ENCODE results near the gene DCHS1.
"Not testable (repeated sequence)": the region's sequence is repeated elsewhere in the genome, so short reads cannot be mapped to it uniquely, and the experiment has no call there.

DCHS1 gene

GRCh38 chr11:6686006-6686405 lies 30.4 kb upstream of the DCHS1 start:
- Histone ChIP-seq H3K4me1 (ENCODE audit: control insufficient read depth, low read depth, low read length) (peaks cover 10% of the 10 kb centered on the region), H3K27ac (ENCODE audit: low read length) (no peak overlapping the region), H3K9me3 (ENCODE audit: control insufficient read depth, low read depth, low read length) (no peaks in the 10 kb centered on the region), H3K4me3 (ENCODE audit: low read length) (no peak overlapping the region), H3K27me3 (ENCODE audit: control insufficient read depth, insufficient read depth, low read length) (no peaks in the 10 kb centered on the region), H3K9ac (ENCODE audit: low read length) (no peak overlapping the region), H3K36me3 (ENCODE audit: control insufficient read depth, low read depth, low read length) (peaks cover 6% of the 10 kb centered on the region)

GRCh38 chr11:6684068-6684467 lies 28.5 kb upstream of the DCHS1 start:
- not testable (repeated sequence) for H3K9me3 ChIP-seq (ENCODE audit: control insufficient read depth, low read depth, low read length); H3K27me3 ChIP-seq (ENCODE audit: control insufficient read depth, insufficient read depth, low read length); H3K9ac ChIP-seq (ENCODE audit: low read length); H3K27ac ChIP-seq (ENCODE audit: low read length); H3K4me1 ChIP-seq (ENCODE audit: control insufficient read depth, low read depth, low read length)
- peak overlapping the region; percentile 58 for H3K4me3 ChIP-seq (ENCODE audit: low read length)
- H3K36me3 ChIP-seq (ENCODE audit: control insufficient read depth, low read depth, low read length) = peaks cover 14% of the 10 kb centered on the region

GRCh38 chr11:6682936-6683861 lies 27.6 kb upstream of the DCHS1 start, which contains the start of gene MRPL17:
TSS of gene MRPL17 (minus strand) at chr11:6683340. CDS start at chr11:6683296, 44 bp downstream.
- Histone ChIP-seq H3K4me3 (ENCODE audit: low read length) (peak within 1 kb of the TSS; percentile 91), H3K9ac (ENCODE audit: low read length) (peak within 1 kb of the TSS; percentile 96), H3K4me1 (ENCODE audit: control insufficient read depth, low read depth, low read length) (peaks cover 10% of the 10 kb centered on the region), H3K36me3 (ENCODE audit: control insufficient read depth, low read depth, low read length) (peaks cover 14% of the 10 kb centered on the region), H3K27me3 (ENCODE audit: control insufficient read depth, insufficient read depth, low read length) (no peaks in the 10 kb centered on the region), H3K9me3 (ENCODE audit: control insufficient read depth, low read depth, low read length) (no peaks in the 10 kb centered on the region), H3K27ac (ENCODE audit: low read length) (peak within 1 kb of the TSS; percentile 77)

DNA sequence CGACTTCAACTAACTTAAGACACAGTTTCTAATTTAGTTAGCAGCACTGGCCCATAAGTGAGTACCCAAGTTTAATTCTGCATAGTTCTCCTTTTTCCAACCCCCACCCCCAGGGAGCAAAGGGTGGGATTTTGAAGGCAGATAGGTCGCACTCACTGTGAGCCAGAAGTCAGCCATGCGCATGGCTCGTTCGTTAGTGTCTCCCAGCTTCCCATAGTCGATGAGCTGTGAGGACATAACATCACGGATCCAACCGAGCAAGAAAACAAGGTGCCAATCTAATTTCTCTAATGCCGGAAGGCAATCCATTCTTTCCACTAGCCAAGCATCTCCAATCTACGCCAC lies 27.0 kb upstream of the DCHS1 start:
- peak overlapping the region; percentile 91 for H3K4me3 ChIP-seq (ENCODE audit: low read length)
- H3K27me3 ChIP-seq (ENCODE audit: control insufficient read depth, insufficient read depth, low read length) = no peaks in the 10 kb centered on the region
- no peaks in the 10 kb centered on the region for H3K9me3 ChIP-seq (ENCODE audit: control insufficient read depth, low read depth, low read length)
- peaks cover 4% of the 10 kb centered on the region for H3K4me1 ChIP-seq (ENCODE audit: control insufficient read depth, low read depth, low read length)
- peaks cover 14% of the 10 kb centered on the region for H3K36me3 ChIP-seq (ENCODE audit: control insufficient read depth, low read depth, low read length)
- H3K27ac ChIP-seq (ENCODE audit: low read length) = peak overlapping the region; percentile 77
- peak overlapping the region; percentile 96 for H3K9ac ChIP-seq (ENCODE audit: low read length)

DNA sequence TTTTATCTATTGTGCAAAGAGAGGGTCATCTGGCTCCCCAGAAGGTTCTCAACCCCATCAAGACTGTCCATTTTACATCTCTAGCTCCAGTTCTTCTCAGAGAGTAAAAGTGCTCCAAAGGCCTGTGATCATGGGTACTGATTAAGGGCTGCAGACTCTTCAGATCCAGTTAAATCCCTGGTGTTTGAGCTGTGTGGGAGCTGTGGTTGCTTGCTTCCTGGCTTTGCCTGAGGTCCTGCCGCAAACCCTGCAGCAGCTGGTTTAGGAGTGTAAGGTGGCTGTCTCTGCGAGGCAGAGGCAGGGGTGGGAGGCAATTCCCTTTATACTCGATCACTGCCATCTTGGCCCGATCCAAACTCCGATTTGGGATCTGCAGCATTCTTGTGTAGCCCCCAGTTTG lies 26.3 kb upstream of the DCHS1 start:
- Histone ChIP-seq H3K36me3 (ENCODE audit: control insufficient read depth, low read depth, low read length) (peaks cover 14% of the 10 kb centered on the region), H3K27me3 (ENCODE audit: control insufficient read depth, insufficient read depth, low read length) (no peaks in the 10 kb centered on the region), H3K4me3 (ENCODE audit: low read length) (peak overlapping the region; percentile 91), H3K27ac (ENCODE audit: low read length) (no peak overlapping the region), H3K9me3 (ENCODE audit: control insufficient read depth, low read depth, low read length) (no peaks in the 10 kb centered on the region), H3K4me1 (ENCODE audit: control insufficient read depth, low read depth, low read length) (no peaks in the 10 kb centered on the region), H3K9ac (ENCODE audit: low read length) (peak overlapping the region; percentile 96)

DNA sequence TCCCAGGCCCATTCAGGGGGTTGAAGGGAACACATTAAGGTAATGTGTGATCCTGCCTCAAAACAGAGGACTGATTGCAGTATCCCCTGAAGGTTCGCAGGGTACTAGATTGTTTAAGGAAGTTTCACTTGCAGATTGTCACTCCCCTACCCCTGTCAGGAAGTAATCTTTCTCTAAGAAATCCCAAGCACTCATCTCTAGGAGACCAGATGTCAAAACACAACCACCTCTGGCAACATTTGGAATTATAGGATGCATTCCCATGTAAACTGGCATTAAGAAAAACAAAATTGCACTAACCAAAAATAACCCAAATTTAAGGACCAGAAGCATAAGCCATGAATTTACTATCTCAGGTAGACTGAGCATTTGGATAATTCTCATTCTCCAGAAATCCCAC lies 25.9 kb upstream of the DCHS1 start:
- no peak overlapping the region for H3K27ac ChIP-seq (ENCODE audit: low read length)
- H3K9ac ChIP-seq (ENCODE audit: low read length) = no peak overlapping the region
- H3K36me3 ChIP-seq (ENCODE audit: control insufficient read depth, low read depth, low read length) = peaks cover 14% of the 10 kb centered on the region
- H3K27me3 ChIP-seq (ENCODE audit: control insufficient read depth, insufficient read depth, low read length) = no peaks in the 10 kb centered on the region
- no peaks in the 10 kb centered on the region for H3K4me1 ChIP-seq (ENCODE audit: control insufficient read depth, low read depth, low read length)
- H3K4me3 ChIP-seq (ENCODE audit: low read length) = peak overlapping the region; percentile 91
- H3K9me3 ChIP-seq (ENCODE audit: control insufficient read depth, low read depth, low read length) = no peaks in the 10 kb centered on the region

DNA sequence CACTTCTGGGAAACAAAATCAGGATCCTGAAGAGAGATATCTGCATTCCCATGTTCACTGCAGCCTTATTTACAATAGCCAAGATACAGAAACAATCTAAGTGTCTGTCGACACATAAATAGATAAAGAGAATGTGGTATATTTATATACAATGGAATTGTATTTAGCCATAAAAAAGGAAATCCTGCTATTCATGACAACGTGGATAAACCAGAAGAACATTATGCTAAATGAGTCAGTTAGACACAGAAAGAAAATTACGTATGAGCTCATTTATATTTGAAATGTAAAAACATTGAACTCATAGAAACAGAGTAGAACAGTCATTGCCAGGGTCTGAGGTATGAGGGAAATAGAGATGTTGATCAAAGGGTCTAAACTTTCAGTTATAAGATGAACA lies 21.4 kb upstream of the DCHS1 start:
- no peak overlapping the region for H3K27ac ChIP-seq (ENCODE audit: low read length)
- H3K4me3 ChIP-seq (ENCODE audit: low read length) = no peak overlapping the region
- H3K9me3 ChIP-seq (ENCODE audit: control insufficient read depth, low read depth, low read length) = no peaks in the 10 kb centered on the region
- no peaks in the 10 kb centered on the region for H3K4me1 ChIP-seq (ENCODE audit: control insufficient read depth, low read depth, low read length)
- H3K36me3 ChIP-seq (ENCODE audit: control insufficient read depth, low read depth, low read length) = peaks cover 14% of the 10 kb centered on the region
- no peak overlapping the region for H3K9ac ChIP-seq (ENCODE audit: low read length)
- H3K27me3 ChIP-seq (ENCODE audit: control insufficient read depth, insufficient read depth, low read length) = no peaks in the 10 kb centered on the region

DNA sequence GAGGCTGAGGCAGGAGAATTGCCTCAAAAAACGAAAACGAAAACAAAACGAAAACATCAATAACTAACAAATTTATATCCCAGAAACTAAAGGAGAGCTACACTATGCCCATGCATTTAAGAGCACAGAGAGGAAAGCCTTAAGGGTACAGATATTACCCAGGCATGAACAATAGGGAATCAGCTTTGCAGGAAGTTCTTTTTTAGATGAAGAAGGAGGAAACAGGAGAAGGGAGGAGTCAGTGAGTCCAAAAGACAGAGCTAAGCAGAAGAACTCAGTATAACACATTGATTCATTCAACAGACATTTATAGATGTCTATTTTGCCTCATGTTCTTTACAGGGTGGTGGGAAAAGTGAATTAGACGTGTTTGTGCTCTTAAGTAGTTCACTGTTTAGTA lies 19.3 kb upstream of the DCHS1 start:
- Histone ChIP-seq H3K4me3 (ENCODE audit: low read length) (no peak overlapping the region), H3K27ac (ENCODE audit: low read length) (no peak overlapping the region), H3K36me3 (ENCODE audit: control insufficient read depth, low read depth, low read length) (no peaks in the 10 kb centered on the region), H3K27me3 (ENCODE audit: control insufficient read depth, insufficient read depth, low read length) (no peaks in the 10 kb centered on the region), H3K9me3 (ENCODE audit: control insufficient read depth, low read depth, low read length) (no peaks in the 10 kb centered on the region), H3K4me1 (ENCODE audit: control insufficient read depth, low read depth, low read length) (no peaks in the 10 kb centered on the region), H3K9ac (ENCODE audit: low read length) (no peak overlapping the region)

DNA sequence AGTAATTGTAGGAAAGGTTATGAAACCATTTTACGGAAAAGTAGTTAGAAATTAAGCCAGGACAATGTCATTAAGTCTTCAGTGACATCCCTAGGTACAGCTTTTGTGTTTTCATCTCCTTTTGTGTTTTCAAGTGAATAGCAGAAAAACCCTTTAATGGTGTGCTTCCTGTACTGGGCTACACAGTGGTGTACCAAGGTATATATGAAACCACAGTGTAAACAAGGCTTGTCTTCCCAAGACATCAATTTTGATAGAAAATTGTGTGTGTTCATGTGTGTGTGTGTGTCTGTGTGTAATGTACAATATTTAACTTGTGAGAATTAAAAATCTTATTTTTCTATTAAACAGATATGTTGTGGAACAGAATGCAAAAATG lies 18.6 kb upstream of the DCHS1 start:
- no peak overlapping the region for H3K4me3 ChIP-seq (ENCODE audit: low read length)
- no peaks in the 10 kb centered on the region for H3K36me3 ChIP-seq (ENCODE audit: control insufficient read depth, low read depth, low read length)
- no peaks in the 10 kb centered on the region for H3K9me3 ChIP-seq (ENCODE audit: control insufficient read depth, low read depth, low read length)
- H3K27ac ChIP-seq (ENCODE audit: low read length) = no peak overlapping the region
- no peak overlapping the region for H3K9ac ChIP-seq (ENCODE audit: low read length)
- H3K27me3 ChIP-seq (ENCODE audit: control insufficient read depth, insufficient read depth, low read length) = no peaks in the 10 kb centered on the region
- H3K4me1 ChIP-seq (ENCODE audit: control insufficient read depth, low read depth, low read length) = no peaks in the 10 kb centered on the region

DNA sequence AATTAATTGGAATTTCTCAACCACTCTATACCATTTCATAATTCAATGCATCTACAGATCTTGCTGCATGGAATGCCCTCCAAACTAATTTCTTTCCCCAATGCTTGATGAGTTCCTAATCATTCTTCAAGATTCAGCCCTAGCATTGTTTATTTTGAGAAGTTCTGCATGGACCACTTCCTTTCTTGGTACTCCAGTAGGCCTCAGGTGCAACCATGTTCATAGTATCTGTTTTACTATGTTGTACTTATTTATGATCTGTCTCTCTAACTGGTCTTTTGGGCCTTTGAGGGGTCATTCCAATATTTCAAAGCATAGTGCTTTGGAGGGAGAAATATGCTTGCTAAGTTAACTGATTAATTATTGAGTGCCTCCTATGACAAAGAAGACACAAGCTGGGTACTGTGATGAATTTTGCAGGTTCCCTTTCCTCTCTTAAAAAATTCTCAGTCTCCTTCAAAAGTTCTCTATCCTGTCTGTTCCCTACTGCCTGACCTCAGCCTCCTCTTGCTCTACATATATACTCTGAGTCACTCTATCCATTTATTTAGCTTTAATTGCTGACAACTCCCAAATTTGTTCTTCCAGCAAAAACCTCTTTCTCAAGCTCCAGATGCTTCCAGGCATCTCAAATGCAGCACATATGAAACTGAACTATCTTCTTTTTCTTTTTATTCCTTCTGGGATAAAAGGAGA lies 18.1 kb upstream of the DCHS1 start:
- Histone ChIP-seq H3K27ac (ENCODE audit: low read length) (no peak overlapping the region), H3K4me3 (ENCODE audit: low read length) (no peak overlapping the region), H3K9ac (ENCODE audit: low read length) (no peak overlapping the region), H3K36me3 (ENCODE audit: control insufficient read depth, low read depth, low read length) (no peaks in the 10 kb centered on the region), H3K27me3 (ENCODE audit: control insufficient read depth, insufficient read depth, low read length) (no peaks in the 10 kb centered on the region), H3K9me3 (ENCODE audit: control insufficient read depth, low read depth, low read length) (no peaks in the 10 kb centered on the region), H3K4me1 (ENCODE audit: control insufficient read depth, low read depth, low read length) (no peaks in the 10 kb centered on the region)

DNA sequence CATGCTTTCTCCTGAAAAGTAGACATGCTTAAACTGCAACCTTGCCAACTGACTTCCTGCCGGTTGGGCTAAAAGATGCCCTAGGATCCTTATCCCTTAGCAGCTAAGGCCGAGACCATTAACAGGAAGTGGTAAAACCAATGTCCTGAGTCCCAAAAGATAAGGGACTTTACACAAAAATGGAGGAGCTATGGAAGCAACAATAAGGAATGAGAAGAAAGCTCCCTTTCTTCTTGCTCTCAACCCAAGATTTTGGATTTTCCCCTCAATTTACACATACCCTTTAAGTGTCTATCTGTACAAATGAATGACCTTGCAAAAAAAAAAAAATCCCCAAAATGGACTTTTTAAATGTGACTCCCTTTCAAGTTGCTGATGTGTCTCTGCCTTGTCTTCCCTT lies 16.4 kb upstream of the DCHS1 start:
- no peaks in the 10 kb centered on the region for H3K27me3 ChIP-seq (ENCODE audit: control insufficient read depth, insufficient read depth, low read length)
- no peaks in the 10 kb centered on the region for H3K4me1 ChIP-seq (ENCODE audit: control insufficient read depth, low read depth, low read length)
- no peak overlapping the region for H3K27ac ChIP-seq (ENCODE audit: low read length)
- H3K36me3 ChIP-seq (ENCODE audit: control insufficient read depth, low read depth, low read length) = no peaks in the 10 kb centered on the region
- no peak overlapping the region for H3K4me3 ChIP-seq (ENCODE audit: low read length)
- H3K9me3 ChIP-seq (ENCODE audit: control insufficient read depth, low read depth, low read length) = no peaks in the 10 kb centered on the region
- no peak overlapping the region for H3K9ac ChIP-seq (ENCODE audit: low read length)

Data from iPS-18a (cell line).